Neuronal stem cell (in vitro differentiated cells): ENCODE measurements around the gene HMX1.

Experiments used
- DNase-seq: peaks from one replicate; pipeline ENCODE4 v3.0.0-alpha.2; 2013; ENCODE audit warnings: low spot score
- H2AFZ ChIP-seq: one replicate; pipeline ENCODE4 v1.6.1; 2013; ENCODE audit warnings: mild to moderate bottlenecking, low read length, inconsistent platforms
- H2AK5ac ChIP-seq: 2 replicates; pipeline ENCODE4 v1.6.1; 2013; ENCODE audit warnings: low read depth, mild to moderate bottlenecking, inconsistent platforms, low read length, moderate library complexity, mixed read lengths
- H2BK120ac ChIP-seq: 2 replicates; pipeline ENCODE4 v1.6.1; 2013; ENCODE audit warnings: low read depth, mild to moderate bottlenecking, inconsistent platforms, low read length, moderate library complexity, mixed read lengths
- H2BK12ac ChIP-seq: one replicate; pipeline ENCODE4 v1.6.1; 2013; ENCODE audit warnings: low read length, inconsistent platforms
- H2BK15ac ChIP-seq: 2 replicates; pipeline ENCODE4 v1.6.1; 2013; ENCODE audit warnings: mild to moderate bottlenecking, low read length, inconsistent platforms, mixed read lengths
- H2BK5ac ChIP-seq: one replicate; pipeline ENCODE4 v1.6.1; 2013; ENCODE audit warnings: inconsistent platforms, mild to moderate bottlenecking, low read length, moderate library complexity
- H3K14ac ChIP-seq: one replicate; pipeline ENCODE4 v1.6.1; 2013; ENCODE audit warnings: low read length, inconsistent platforms
- H3K18ac ChIP-seq: 2 replicates; pipeline ENCODE4 v1.6.1; 2013; ENCODE audit warnings: low read length, inconsistent platforms
- H3K23ac ChIP-seq: 2 replicates; pipeline ENCODE4 v1.6.1; 2013; ENCODE audit warnings: low read depth, mild to moderate bottlenecking, mixed read lengths, low read length, inconsistent platforms; ENCODE audit not compliant: poor library complexity
- H3K27ac ChIP-seq: replicated peaks from 3 replicates; pipeline ENCODE4 v1.5.1; 2013; ENCODE audit warnings: low read length, inconsistent platforms
- H3K27me3 ChIP-seq, 3 experiments: 2 replicates each; pipeline ENCODE4 v1.6.1; 2013; ENCODE audit warnings: low read length in 3 of 3, mild to moderate bottlenecking in 2 of 3, inconsistent platforms in 1 of 3, low read depth in 1 of 3, mixed read lengths in 1 of 3, moderate library complexity in 1 of 3; ENCODE audit not compliant: control insufficient read depth in 3 of 3, insufficient read depth in 3 of 3
- H3K36me3 ChIP-seq, 2 donors: replicated peaks in 1 of 2; 2 replicates each; pipeline ENCODE4 v1.6.1; 2013; ENCODE audit warnings: low read length in 2 of 2; ENCODE audit not compliant: control insufficient read depth in 2 of 2, insufficient read depth in 2 of 2
- H3K4ac ChIP-seq: 2 replicates; pipeline ENCODE4 v1.6.1; 2013; ENCODE audit warnings: inconsistent platforms, mild to moderate bottlenecking, low read length, moderate library complexity
- H3K4me1 ChIP-seq, 2 donors: 1 replicate in 1 of 2; 2 replicates in 1 of 2; pipeline ENCODE4 v1.6.1; 2013; ENCODE audit warnings: low read length in 2 of 2, low read depth in 1 of 2; ENCODE audit not compliant: control insufficient read depth in 2 of 2, insufficient read depth in 1 of 2
- H3K4me2 ChIP-seq: one replicate; pipeline ENCODE4 v1.6.1; 2013; ENCODE audit warnings: mild to moderate bottlenecking, low read length, inconsistent platforms; ENCODE audit not compliant: insufficient read depth, poor library complexity, severe bottlenecking
- H3K4me3 ChIP-seq, 2 donors: 2 replicates each; pipeline ENCODE4 v1.5.1; 2013; ENCODE audit warnings: low read length in 2 of 2, mild to moderate bottlenecking in 2 of 2, inconsistent platforms in 1 of 2, moderate library complexity in 1 of 2
- H3K79me1 ChIP-seq: one replicate; pipeline ENCODE4 v1.6.1; 2013; ENCODE audit warnings: low read depth, mild to moderate bottlenecking, inconsistent platforms, low read length, moderate library complexity
- H3K9ac ChIP-seq: one replicate; pipeline ENCODE4 v1.6.1; 2013; ENCODE audit warnings: mild to moderate bottlenecking, low read depth, low read length, inconsistent platforms; ENCODE audit not compliant: poor library complexity
- H3K9me3 ChIP-seq, 2 donors: replicated peaks in 1 of 2; 2 replicates each; pipeline versions ENCODE3 to v1.6.1; 2013; ENCODE audit warnings: low read length in 2 of 2, mild to moderate bottlenecking in 2 of 2, inconsistent platforms in 1 of 2, low read depth in 1 of 2, mixed read lengths in 1 of 2, moderate library complexity in 1 of 2; ENCODE audit not compliant: control insufficient read depth in 2 of 2, insufficient read depth in 1 of 2
- H4K8ac ChIP-seq: one replicate; pipeline ENCODE4 v1.6.1; 2013; ENCODE audit warnings: low read depth, mild to moderate bottlenecking, inconsistent platforms, low read length, moderate library complexity
- H4K91ac ChIP-seq: one replicate; pipeline ENCODE4 v1.6.1; 2013; ENCODE audit warnings: low read length, low read depth, mild to moderate bottlenecking, inconsistent platforms; ENCODE audit not compliant: poor library complexity
- WGBS, 2 donors: extraction: QIAGEN DNeasy Blood & Tissue Kit; methylation state at CpG; one replicate each; pipeline ENCODE4 v1.1.7; 2013; ENCODE audit warnings: missing lambda C conversion rate in 2 of 2, mixed read lengths in 1 of 2; ENCODE audit not compliant: insufficient read length in 2 of 2, insufficient replicate concordance in 1 of 2; ENCODE audit errors: extremely low coverage in 2 of 2; 5-methylcytosine and 5-hydroxymethylcytosine counted together

The HMX1 gene

GRCh38 chr4:8891646-8892555 lies 20.3 kb upstream of the HMX1 start:
- H3K4me3 ChIP-seq = no peak overlapping the region
- no peak overlapping the region for H4K8ac ChIP-seq
- peak overlapping the region; percentile 66 for H3K4ac ChIP-seq
- peaks cover 0 to 5% of the 10 kb centered on the region in 2 donors for H3K9me3 ChIP-seq
- no CpG with 5 or more reads among the region's 72 CpGs for WGBS, 2 donors
- no peak for DNase-seq
- H4K91ac ChIP-seq = no peak overlapping the region
- H3K9ac ChIP-seq = no peak overlapping the region
- H3K4me2 ChIP-seq = peak overlapping the region; percentile 18
- H2AFZ ChIP-seq = no peak overlapping the region
- H2BK120ac ChIP-seq = no peak overlapping the region
- H3K27ac ChIP-seq = no peak overlapping the region
- H2BK12ac ChIP-seq = no peak overlapping the region
- no peak overlapping the region for H2BK15ac ChIP-seq
- no peaks in the 10 kb centered on the region for H3K79me1 ChIP-seq
- peak overlapping the region; percentile 89 for H3K18ac ChIP-seq
- peaks cover 0 to 15% of the 10 kb centered on the region in 2 donors for H3K4me1 ChIP-seq
- H3K27me3 ChIP-seq = peaks cover 52 to 96% (median 87%) of the 10 kb centered on the region in 3 experiments
- no peaks in the 10 kb centered on the region for H3K36me3 ChIP-seq
- peak overlapping the region; percentile 38 for H3K14ac ChIP-seq
- peak overlapping the region; percentile 65 for H2AK5ac ChIP-seq
- H3K23ac ChIP-seq = peak overlapping the region; percentile 81
- no peak overlapping the region for H2BK5ac ChIP-seq

GRCh38 chr4:8891255-8891645 lies 19.6 kb upstream of the HMX1 start:
- no CpG with 5 or more reads among the region's 15 CpGs for WGBS, 2 donors
- Histone ChIP-seq H3K14ac (no peak overlapping the region), H2BK120ac (no peak overlapping the region), H3K36me3 (no peaks in the 10 kb centered on the region), H3K27ac (no peak overlapping the region), H3K27me3 (peaks cover 52 to 97% (median 82%) of the 10 kb centered on the region in 3 experiments), H2AK5ac (peak overlapping the region; percentile 65), H3K4ac (no peak overlapping the region), H2BK15ac (no peak overlapping the region), H3K4me3 (no peak overlapping the region), H2AFZ (no peak overlapping the region), H4K91ac (no peak overlapping the region), H3K23ac (peak overlapping the region; percentile 81), H3K79me1 (no peaks in the 10 kb centered on the region), H3K4me2 (no peak overlapping the region), H3K9ac (no peak overlapping the region), H2BK12ac (no peak overlapping the region), H3K18ac (peak overlapping the region; percentile 24), H3K4me1 (peaks cover 0 to 14% of the 10 kb centered on the region in 2 donors), H4K8ac (peak overlapping the region; percentile 3), H2BK5ac (no peak overlapping the region), H3K9me3 (peaks cover 0 to 7% of the 10 kb centered on the region in 2 donors)
- no peak for DNase-seq

GRCh38 chr4:8888856-8889255 lies 17.2 kb upstream of the HMX1 start:
- Histone ChIP-seq H2AFZ (no peak overlapping the region), H3K4me1 (peaks cover 0 to 14% of the 10 kb centered on the region in 2 donors), H2AK5ac (no peak overlapping the region), H4K91ac (no peak overlapping the region), H3K14ac (no peak overlapping the region), H2BK15ac (no peak overlapping the region), H2BK5ac (no peak overlapping the region), H2BK120ac (no peak overlapping the region), H3K23ac (no peak overlapping the region), H3K18ac (no peak overlapping the region), H2BK12ac (peak overlapping the region; percentile 49), H3K36me3 (no peaks in the 10 kb centered on the region), H3K4me3 (no peak overlapping the region), H3K27me3 (peaks cover 45 to 92% (median 68%) of the 10 kb centered on the region in 3 experiments), H3K9ac (no peak overlapping the region), H3K4ac (no peak overlapping the region), H3K27ac (no peak overlapping the region), H3K4me2 (no peak overlapping the region), H3K79me1 (no peaks in the 10 kb centered on the region), H4K8ac (no peak overlapping the region), H3K9me3 (peaks cover 0 to 9% of the 10 kb centered on the region in 2 donors)
- WGBS, 2 donors = no CpG with 5 or more reads among the region's 13 CpGs
- DNase-seq = no peak

- Histone ChIP-seq H3K14ac (no peak overlapping the region), H2BK15ac (no peak overlapping the region), H3K4me2 (no peak overlapping the region), H4K91ac (no peak overlapping the region), H3K79me1 (no peaks in the 10 kb centered on the region), H3K9ac (no peak overlapping the region), H3K27me3 (peaks cover 31 to 72% (median 65%) of the 10 kb centered on the region in 3 experiments), H2BK12ac (no peak overlapping the region), H3K18ac (no peak overlapping the region), H3K36me3 (no peaks in the 10 kb centered on the region), H4K8ac (no peak overlapping the region), H2AFZ (no peak overlapping the region), H2BK120ac (no peak overlapping the region), H3K9me3 (peaks cover 0 to 9% of the 10 kb centered on the region in 2 donors), H3K4me3 (no peak overlapping the region), H3K4ac (no peak overlapping the region), H2BK5ac (no peak overlapping the region), H3K23ac (no peak overlapping the region), H3K27ac (no peak overlapping the region), H3K4me1 (peaks cover 0 to 8% of the 10 kb centered on the region in 2 donors), H2AK5ac (no peak overlapping the region)
- no CpG with 5 or more reads among the region's 10 CpGs for WGBS, 2 donors
- DNase-seq = no peak
Measured at GRCh38 chr4:8886612-8887406, 15.2 kb upstream of the HMX1 start.
